ENCODE measurements around the gene CDYL.

The CDYL gene

GRCh38 chr6:4802312-4802935 is 26.2 kb downstream of the CDYL start:
- no peak for DNase-seq (ENCODE audit: extremely low read depth in 1 of 2, low read depth in 1 of 2)

- no peak for DNase-seq (ENCODE audit: extremely low read depth in 1 of 2, low read depth in 1 of 2)
Measured at GRCh38 chr6:4803343-4803744, 27.1 kb downstream of the CDYL start.

GRCh38 chr6:4804095-4804494 is 27.9 kb downstream of the CDYL start:
- DNase-seq (ENCODE audit: extremely low read depth in 1 of 2, low read depth in 1 of 2) = no peak

- peak in 1 of 2 donors; percentile 1 for DNase-seq (ENCODE audit: extremely low read depth in 1 of 2, low read depth in 1 of 2)
Measured at GRCh38 chr6:4805553-4806336, 29.5 kb downstream of the CDYL start.

GRCh38 chr6:4806337-4806725 is 30.1 kb downstream of the CDYL start:
- no peak for DNase-seq (ENCODE audit: extremely low read depth in 1 of 2, low read depth in 1 of 2)

GRCh38 chr6:4806791-4807190 is 30.6 kb downstream of the CDYL start:
- no peak for DNase-seq (ENCODE audit: extremely low read depth in 1 of 2, low read depth in 1 of 2)

GRCh38 chr6:4808396-4808795 is 32.2 kb downstream of the CDYL start:
- DNase-seq (ENCODE audit: extremely low read depth in 1 of 2, low read depth in 1 of 2) = no peak

- DNase-seq (ENCODE audit: extremely low read depth in 1 of 2, low read depth in 1 of 2) = no peak
Measured at GRCh38 chr6:4809999-4810918, 34.1 kb downstream of the CDYL start.

GRCh38 chr6:4812068-4812467 is 35.9 kb downstream of the CDYL start:
- no peak for DNase-seq (ENCODE audit: extremely low read depth in 1 of 2, low read depth in 1 of 2)

- no peak for DNase-seq (ENCODE audit: extremely low read depth in 1 of 2, low read depth in 1 of 2)
Measured at GRCh38 chr6:4813055-4813454, 36.9 kb downstream of the CDYL start.

- no peak for DNase-seq (ENCODE audit: extremely low read depth in 1 of 2, low read depth in 1 of 2)
Measured at GRCh38 chr6:4814212-4814611, 38.0 kb downstream of the CDYL start.

GRCh38 chr6:4814987-4815386 is 38.8 kb downstream of the CDYL start:
- DNase-seq (ENCODE audit: extremely low read depth in 1 of 2, low read depth in 1 of 2) = no peak

GRCh38 chr6:4815584-4815983 is 39.4 kb downstream of the CDYL start:
- DNase-seq (ENCODE audit: extremely low read depth in 1 of 2, low read depth in 1 of 2) = no peak

- DNase-seq (ENCODE audit: extremely low read depth in 1 of 2, low read depth in 1 of 2) = no peak
Measured at GRCh38 chr6:4816904-4817303, 40.7 kb downstream of the CDYL start.

GRCh38 chr6:4817551-4817950 is 41.3 kb downstream of the CDYL start:
- no peak for DNase-seq (ENCODE audit: extremely low read depth in 1 of 2, low read depth in 1 of 2)

- DNase-seq (ENCODE audit: extremely low read depth in 1 of 2, low read depth in 1 of 2) = no peak
Measured at GRCh38 chr6:4818272-4818938, 42.2 kb downstream of the CDYL start.

GRCh38 chr6:4819706-4820283 is 43.6 kb downstream of the CDYL start:
- DNase-seq (ENCODE audit: extremely low read depth in 1 of 2, low read depth in 1 of 2) = no peak

GRCh38 chr6:4820704-4821276 is 44.6 kb downstream of the CDYL start:
- DNase-seq (ENCODE audit: extremely low read depth in 1 of 2, low read depth in 1 of 2) = no peak

- DNase-seq (ENCODE audit: extremely low read depth in 1 of 2, low read depth in 1 of 2) = no peak
Measured at GRCh38 chr6:4822476-4822875, 46.3 kb downstream of the CDYL start.

GRCh38 chr6:4828187-4828698 is 52.0 kb downstream of the CDYL start:
- DNase-seq (ENCODE audit: extremely low read depth in 1 of 2, low read depth in 1 of 2) = no peak
